22Rv1 (cell line): ENCODE measurements around the gene TUT4.

Experiments used
- H3K27ac ChIP-seq: fragments of 450-650 bp; 2 replicates; pipeline ENCODE4 v1.5.1; 2017
- ZFX ChIP-seq: fragments of 450-650 bp; IDR thresholded peaks from 2 replicates; pipeline ENCODE4 v1.6.1; 2017; ENCODE audit warnings: antibody characterized with exemption, borderline replicate concordance
- TF ChIP-seq, protein P1 (sequence below): fragments of 450-650 bp; IDR thresholded peaks from 2 replicates; pipeline ENCODE4 v1.5.1; 2017; ENCODE audit warnings: mild to moderate bottlenecking

Gene TUT4

DNA sequence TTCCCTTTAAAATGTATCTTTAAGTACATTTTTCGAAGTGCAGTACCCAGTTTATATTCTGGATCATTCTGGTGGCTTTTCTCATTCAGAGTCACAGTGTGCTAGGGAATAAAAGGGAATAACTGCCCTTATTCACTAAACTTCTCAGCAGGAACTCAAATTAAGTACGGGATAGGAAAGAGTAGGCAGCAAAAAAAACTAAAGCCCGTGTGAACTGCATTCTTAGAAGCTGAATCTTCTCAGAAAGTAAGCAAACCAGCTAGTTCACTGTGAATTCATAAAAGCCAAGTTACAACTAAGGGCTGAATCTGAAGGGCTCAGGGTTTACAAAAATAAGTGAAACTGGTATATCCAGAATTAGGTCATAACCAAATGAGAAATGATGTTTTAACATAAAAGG is 126.5 kb downstream of the TUT4 start:
- H3K27ac ChIP-seq: no peak overlapping the region
- no peak for TF ChIP-seq ZFX
- TF ChIP-seq, protein P1, sequence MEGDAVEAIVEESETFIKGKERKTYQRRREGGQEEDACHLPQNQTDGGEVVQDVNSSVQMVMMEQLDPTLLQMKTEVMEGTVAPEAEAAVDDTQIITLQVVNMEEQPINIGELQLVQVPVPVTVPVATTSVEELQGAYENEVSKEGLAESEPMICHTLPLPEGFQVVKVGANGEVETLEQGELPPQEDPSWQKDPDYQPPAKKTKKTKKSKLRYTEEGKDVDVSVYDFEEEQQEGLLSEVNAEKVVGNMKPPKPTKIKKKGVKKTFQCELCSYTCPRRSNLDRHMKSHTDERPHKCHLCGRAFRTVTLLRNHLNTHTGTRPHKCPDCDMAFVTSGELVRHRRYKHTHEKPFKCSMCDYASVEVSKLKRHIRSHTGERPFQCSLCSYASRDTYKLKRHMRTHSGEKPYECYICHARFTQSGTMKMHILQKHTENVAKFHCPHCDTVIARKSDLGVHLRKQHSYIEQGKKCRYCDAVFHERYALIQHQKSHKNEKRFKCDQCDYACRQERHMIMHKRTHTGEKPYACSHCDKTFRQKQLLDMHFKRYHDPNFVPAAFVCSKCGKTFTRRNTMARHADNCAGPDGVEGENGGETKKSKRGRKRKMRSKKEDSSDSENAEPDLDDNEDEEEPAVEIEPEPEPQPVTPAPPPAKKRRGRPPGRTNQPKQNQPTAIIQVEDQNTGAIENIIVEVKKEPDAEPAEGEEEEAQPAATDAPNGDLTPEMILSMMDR: no peak

DNA sequence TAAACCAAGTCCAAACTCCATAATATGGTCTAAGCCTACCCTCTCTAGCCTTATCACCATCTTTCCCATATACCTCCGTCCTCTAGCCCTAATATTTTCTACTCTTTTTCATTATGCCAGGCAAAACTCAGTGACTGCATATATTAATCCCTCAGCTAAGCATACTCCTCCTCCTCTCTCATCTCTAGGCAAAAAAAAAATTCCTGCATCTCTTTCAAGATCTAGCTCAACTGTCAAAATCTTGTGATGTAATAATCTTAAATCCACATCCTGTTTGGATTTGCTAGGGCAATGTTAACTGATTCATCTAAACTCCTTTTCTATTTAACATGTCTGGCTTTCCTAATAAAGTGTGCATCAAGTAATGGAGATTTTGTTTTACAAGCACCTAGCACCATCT is 128.1 kb downstream of the TUT4 start:
- TF ChIP-seq ZFX: no peak
- no peak overlapping the region for H3K27ac ChIP-seq

DNA sequence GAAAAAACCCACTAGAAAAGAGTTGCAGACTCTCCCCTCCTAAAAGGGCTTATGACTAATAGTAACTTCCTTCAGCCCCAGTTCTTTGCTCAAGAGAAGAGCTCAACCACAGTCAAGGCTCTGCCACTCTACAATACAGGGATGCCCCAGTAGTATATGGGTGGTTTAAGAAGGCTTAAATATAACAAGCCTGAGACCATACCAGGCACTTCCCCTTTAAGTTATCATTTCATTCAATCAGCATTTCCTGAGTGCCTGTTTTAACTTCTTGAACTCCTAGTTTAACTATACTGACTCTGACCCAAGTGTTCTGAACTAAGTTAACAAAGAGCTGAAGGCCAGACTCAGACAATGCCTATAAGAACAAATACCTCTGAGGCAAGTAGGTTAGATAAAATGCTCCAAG is 128.7 kb downstream of the TUT4 start:
- no peak overlapping the region for H3K27ac ChIP-seq
- no peak for TF ChIP-seq ZFX
- TF ChIP-seq, protein P1: no peak

DNA sequence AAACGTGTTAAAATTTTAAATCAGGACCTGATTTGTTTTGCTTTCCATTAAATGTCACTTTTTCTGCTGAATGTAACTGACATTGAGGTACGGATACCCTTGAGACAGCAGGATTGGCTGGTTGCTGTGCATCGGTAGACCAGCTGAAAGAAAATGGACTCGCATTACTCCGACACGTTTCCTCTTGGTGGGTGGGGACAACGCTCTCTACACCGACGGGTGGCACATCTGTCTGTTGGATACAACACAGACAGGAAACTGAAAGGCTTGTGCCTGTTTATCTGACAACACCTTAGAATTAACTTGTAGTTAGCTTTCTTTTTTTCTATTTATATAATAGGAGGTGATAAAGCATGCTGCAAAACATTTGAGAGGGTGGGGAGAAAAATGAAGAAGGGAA is 129.1 kb downstream of the TUT4 start:
- no peak overlapping the region for H3K27ac ChIP-seq
- no peak for TF ChIP-seq ZFX
- TF ChIP-seq, protein P1: no peak

DNA sequence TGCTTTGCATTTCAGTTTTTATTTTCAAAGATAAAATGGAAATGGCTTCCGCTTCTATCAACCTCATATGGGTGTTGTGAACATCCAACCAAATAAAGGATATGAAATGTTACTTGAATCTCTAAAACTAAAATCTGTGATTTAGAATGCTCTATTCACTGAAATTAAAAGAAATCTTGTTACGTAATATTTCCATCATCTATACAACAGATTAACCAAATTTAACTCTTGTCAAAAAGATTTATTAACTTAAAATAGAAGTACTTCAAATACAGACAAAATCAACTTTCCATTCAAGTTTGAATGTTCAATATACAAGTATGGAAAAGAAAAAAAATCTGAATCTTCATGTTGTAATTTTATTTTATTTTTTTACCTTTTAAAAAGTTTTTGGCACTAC is 129.8 kb downstream of the TUT4 start:
- H3K27ac ChIP-seq: no peak overlapping the region
- no peak for TF ChIP-seq ZFX
- TF ChIP-seq, protein P1: no peak

DNA sequence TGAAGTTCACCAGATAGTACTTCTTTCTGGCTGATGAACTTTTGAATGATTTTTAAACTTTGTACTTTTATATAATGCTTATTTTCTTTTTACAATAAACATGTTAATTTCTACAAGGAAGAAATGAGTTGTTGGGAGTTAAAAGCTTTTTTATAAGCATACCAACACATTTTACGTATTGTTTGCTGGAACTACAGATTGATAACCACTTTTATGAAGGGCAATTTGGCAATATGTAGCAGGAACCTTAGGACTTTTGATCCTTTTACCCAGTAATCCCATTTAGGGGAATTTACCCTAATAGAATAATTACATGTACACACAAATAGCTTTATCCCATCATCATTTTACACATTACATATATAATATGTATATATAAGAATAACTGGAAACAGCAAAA is 132.2 kb downstream of the TUT4 start:
- TF ChIP-seq ZFX: no peak
- TF ChIP-seq, protein P1: no peak
- H3K27ac ChIP-seq: no peak overlapping the region

DNA sequence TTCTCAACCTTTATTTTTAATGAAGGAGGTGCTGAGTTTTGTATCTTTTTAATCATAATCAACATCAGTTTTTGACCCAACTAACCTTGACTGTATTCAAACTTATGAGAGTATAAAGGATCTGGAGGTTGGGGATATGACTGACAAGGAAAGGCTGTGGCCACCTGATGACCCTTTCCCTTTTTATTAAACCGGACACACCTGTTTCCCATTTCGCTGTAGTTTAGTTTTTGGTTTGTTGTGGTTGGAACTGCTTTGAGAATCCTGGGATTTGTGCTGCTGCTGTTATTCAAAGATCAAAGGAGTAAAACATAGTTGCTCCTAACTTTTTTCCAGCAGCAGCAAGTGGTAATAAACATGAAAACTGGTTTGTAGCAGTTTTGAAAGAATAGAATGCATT is 136.1 kb downstream of the TUT4 start:
- TF ChIP-seq, protein P1: no peak
- TF ChIP-seq ZFX: no peak
- no peak overlapping the region for H3K27ac ChIP-seq

DNA sequence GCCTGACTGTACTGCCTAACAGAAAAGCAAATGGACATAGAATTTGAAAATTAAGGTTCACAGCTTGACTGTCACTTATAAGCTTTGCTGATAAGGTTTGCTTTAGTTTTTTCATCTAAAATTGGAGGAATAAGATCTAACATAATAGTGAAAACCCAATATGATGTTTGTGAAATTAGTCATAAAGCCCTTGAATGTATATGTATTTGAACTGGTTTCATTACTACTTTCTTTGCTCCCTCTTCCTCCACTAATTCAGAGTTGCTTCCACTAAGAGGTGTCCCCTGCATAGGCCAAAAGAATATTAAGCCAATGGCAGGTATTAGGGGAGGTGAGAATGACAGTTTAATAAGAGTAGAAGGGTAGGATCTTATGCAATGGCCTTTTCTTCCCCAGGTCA is 137.9 kb downstream of the TUT4 start:
- no peak overlapping the region for H3K27ac ChIP-seq
- TF ChIP-seq ZFX: no peak
- TF ChIP-seq, protein P1: no peak
